T-helper 1 cell (primary cell): Measurements from ENCODE around the gene B3GALT6.
"Not testable (repeated sequence)": the region's sequence is repeated elsewhere in the genome, so short reads cannot be mapped to it uniquely, and the experiment has no call there.

Experiments used
- DNase-seq, 5 donors: peaks; one replicate each; pipeline ENCODE4 v3.0.0-alpha.2; 2012 to 2020

Gene B3GALT6

GRCh38 chr1:1245817-1246576 is 14.0 kb downstream of the B3GALT6 start:
- DNase-seq = no peak

DNA sequence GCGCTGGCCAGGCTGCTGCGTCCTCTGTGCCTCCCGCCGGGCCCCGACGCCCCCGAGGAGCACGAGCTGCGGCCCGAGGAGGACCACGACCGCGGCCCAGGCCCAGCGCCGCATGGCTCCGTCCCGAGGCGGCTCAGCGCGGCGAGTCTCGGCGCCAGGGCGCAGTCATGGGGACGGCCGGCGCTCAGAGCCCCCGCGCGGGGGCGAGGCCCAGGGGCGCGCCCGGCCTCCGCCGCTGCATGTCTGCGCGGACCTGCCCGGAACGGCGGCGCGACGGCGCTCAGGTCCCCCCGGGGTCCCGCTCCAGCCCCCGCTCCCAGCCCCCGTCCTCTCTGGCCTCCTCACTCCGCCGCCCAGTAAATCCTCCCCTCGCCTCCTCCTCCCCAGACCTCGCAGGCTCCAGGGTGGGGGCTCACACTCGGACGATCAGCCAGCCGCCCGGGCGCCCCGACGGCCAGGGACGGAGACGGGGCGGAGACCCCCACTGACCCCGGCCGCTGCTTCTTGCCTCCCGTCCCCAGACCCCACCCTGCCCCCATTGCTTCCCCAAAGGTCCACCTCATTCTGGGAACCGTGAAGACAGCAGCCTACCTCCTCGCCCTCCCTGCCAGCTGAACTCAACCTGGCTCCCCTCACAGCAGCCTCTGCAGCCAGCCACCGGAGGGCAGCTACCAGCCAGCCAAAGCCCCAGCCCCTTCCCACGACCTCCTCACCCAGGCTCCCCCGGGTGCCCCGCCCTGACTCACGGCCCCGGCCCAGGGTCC is 14.7 kb downstream of the B3GALT6 start, which contains the start of gene C1QTNF12:
TSS of gene C1QTNF12 (minus strand) at position 146 of the 764 bp plus-strand sequence. CDS start at position 114, 32 bp downstream.
- DNase-seq = no peak

- no peak for DNase-seq
These were observed 15.4 kb downstream of the B3GALT6 start for GRCh38 chr1:1247341-1247913.

GRCh38 chr1:1248009-1248913 is 16.2 kb downstream of the B3GALT6 start:
- DNase-seq = not testable (repeated sequence)

DNA sequence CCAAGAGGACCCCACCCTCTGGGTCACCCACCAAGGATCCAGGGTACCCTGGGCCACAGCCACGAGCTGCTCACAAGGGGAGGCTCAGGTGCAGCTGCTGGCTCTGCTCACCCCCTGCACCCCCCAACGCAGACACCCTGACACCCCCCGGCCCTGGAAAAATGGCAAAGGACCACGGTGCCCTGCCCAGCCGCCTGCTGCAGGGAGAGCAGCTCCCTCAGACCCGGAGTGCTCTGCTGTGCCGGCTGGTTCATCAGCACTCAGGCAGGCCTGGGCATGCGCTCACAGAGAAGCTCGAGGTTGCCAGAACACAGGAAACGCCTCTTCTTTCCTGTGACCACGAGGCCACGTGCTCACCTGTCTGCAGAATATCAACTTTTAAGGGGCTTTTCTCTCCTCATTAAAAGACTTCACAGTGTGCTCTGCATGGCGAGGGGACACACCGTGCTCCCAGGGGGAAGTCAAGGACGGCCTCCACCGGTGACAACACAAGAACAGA is 18.8 kb downstream of the B3GALT6 start:
- peak in 4 of 5 donors; percentile 53 to 69 (median 61) for DNase-seq

GRCh38 chr1:1253314-1253713 is 21.3 kb downstream of the B3GALT6 start:
- DNase-seq = no peak

DNA sequence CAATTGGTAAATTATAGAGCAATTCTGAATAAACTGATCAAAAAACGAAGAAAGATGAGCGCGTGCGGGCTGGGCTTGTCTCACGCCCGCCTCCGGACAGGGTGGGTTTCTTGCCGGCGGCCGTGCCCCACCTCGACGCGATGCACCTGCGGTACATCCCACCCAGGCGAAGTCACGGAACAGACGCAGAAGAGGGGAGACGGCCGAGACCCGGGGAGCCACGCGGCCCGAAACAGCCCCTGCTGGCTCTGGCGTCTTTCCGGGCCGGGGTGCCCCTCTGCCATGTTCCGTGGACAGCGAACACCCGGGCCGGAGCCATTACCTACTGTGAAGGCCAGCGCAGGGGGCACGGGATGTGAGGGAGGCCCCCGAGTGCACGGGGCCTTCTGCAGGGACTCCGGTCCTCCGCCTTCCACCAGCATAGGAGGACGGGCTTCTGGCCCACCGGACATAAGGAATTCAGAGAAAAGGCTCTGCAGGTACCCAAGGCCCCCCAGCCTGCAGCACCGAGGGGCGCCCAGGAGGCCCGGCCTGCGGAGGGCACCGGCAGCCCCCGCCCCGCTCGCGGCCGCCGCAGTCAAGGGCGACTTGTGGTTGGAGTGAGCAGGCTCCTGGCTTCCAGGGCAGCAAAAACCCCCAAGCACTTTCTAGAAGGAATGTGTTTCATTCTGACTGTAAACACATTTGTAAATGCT is 22.1 kb downstream of the B3GALT6 start:
- no peak for DNase-seq

DNA sequence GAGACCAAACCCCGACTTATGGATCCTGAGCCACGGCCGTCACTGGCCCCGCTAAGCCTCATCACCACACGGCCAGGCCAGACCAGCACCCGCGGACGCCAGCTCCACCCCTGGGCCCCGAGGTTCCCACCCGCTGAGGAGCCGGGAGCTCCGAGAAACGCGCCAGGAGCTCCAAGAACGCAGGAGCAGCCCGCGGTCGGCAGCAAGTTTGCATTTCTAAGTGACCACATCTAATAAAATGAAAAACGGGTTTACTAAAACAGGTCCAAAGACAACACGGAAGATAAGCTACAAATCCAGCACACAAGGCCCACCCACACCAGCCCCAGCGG is 22.6 kb downstream of the B3GALT6 start:
- no peak for DNase-seq

- no peak for DNase-seq
These were observed 23.0 kb downstream of the B3GALT6 start for GRCh38 chr1:1255078-1255477.

- DNase-seq = no peak
These were observed 23.6 kb downstream of the B3GALT6 start for GRCh38 chr1:1255611-1256010.

DNA sequence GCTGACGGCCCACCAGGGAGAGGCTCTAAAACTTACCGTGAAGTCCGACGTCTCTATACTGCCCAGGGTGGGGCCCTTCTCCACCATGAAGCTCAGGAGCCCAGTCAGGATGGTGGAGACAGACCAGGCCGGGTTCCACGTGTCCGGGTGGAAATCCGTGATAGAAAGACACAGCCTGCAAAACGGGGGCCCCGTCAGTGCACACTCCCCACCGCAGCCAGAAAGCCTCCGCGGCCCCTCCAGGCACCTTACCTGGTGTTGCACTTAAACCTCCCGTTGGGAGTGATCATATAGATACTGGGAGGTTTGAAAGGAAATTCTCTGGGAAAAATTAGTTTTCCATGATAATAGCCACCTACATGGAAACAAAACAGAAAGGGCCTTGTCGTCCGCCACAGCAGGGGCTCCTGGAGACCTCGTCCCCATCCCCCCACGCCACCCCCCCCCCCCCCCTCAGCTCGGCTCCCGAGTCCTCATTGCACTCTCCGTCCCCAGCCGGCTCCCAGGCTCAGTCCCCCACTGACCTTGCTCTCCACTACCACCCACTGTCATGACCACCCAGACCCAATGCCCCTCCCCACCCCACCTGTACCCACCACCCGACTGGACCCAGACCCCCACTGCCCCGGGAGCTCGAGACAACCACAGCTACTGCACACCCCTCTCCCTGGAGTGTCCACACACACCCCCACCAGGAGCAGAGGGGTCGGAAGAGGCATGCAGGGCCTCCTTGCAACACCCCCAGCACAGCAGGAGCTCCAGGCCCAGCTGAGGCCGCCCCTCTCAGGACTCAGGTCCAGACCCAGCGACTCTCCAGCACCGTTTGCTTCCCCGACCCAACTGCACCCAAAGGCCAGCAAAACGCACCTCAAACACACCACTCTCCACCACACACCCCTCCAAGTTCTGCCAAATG is 25.2 kb downstream of the B3GALT6 start:
- DNase-seq = no peak

DNA sequence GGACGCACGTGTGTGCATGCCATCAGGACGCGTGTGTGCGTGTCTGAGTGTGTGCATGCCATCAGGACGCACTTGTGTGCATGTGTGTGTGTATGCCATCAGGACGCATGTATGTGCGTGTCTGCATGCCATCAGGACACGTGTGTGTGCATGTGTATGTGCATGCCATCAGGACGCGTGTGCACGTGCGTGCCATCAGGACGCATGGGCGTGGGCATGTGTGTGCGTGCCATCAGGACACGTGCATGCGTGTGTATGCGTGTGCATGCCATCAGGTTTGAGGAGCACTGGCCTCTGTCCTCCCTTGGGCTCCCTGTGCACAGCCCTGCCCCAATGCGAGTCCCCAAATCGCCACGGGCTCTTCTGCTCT is 27.1 kb downstream of the B3GALT6 start:
- no peak for DNase-seq

DNA sequence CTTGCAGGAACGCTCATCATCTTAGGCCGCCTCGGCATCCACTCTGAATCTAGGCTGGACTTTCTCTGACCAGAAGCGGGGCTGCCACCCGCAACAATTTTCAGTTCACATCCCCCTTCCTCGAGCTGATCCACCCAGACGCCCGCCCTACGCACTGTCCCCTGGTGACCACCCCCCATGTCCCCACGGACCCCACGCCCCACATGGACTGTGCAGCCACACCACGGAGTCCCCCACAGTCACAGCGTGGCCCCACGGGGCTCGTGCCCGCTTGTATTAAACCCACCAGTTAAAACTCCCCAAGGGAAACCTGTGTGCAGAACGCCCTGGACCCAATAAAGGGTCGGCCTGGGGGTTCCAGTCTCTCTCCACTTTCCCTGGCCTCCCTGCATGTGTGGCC is 27.5 kb downstream of the B3GALT6 start:
- DNase-seq = no peak

DNA sequence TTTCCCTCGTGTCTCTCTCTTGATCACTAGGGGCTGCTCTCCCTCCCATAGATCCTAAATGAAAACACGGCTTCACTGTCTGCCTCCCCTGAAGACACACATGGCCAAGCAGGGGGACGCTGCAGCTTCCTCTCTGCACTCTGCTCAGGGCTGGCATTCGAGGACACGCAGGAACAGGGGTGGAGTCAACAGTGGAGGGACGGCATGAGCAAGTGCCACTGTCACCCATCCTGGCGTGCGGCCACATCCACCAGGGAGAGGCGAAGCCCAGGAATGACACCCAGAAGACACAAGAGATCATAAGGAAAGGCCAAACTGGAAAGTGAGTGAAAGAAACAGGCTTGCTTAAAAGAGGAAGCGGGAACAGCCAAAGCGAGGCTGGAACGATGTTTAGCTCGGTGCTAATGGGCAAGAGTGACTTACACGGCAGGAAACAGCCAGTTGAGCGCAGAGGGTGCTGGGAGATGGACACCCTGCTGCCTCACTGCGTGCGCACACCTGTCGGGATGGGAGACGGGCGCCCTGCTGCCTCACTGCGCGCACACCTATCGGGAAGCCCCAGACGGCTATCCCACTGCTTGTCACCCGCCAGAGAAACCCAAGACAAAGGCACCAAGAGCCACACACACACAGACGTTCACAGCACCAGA is 28.0 kb downstream of the B3GALT6 start:
- DNase-seq = no peak

- no peak for DNase-seq
These were observed 29.0 kb downstream of the B3GALT6 start for GRCh38 chr1:1260843-1261560.

DNA sequence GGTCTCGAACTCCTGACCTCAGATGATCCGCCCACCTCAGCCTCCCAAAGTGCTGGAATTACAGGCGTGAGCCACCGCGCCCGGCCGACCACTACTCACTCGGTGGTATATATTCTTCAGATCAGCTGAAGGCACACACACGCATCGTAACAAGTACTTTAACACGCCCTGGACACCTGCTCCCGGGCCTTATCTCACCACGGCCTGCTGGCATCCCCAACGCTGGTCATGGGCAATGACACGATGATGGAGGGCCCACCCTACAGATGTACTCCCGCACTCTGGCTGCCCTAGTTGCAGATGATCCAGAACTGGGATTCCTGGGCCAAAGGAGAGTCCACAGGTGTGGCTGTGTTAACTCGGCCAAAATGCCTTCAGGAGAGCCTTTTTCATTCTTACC is 30.0 kb downstream of the B3GALT6 start:
- DNase-seq = no peak

DNA sequence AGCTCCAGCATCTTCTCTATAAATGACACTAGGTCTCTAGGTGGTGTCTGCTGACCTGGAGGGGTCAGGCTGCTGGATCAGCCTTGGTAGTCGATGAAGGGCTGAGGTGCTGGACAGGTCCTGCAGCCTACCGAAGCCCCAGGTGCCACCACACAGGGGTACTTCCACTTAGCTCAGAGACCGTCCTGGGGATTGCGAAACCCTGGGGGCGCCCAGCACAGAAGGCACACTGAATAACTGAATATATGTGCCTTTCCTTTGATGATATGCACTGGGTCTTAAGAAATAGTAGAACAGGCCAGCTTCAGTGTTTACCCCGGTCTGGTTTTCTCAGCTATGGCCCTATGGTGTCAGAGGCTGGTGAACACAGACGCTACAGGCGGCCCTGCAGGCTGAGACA is 30.7 kb downstream of the B3GALT6 start:
- no peak for DNase-seq

DNA sequence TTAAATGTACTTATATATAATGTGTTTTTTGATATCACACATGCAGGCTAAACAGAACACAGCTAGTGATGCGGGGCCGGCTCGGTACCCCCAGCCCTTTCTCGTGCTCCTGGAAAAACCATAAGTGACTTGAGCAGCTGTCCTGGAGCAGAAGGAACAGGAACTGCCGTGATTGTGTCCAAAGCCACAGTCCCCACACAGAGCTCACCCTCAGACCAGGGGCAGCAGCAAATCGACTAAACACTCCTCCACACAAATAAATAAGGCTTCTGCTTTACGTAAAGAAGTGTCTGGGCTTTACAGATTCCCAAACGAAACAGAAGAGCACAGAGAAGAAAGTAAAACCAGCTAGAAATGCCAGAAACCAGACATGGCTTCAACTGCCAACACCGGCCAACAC is 32.0 kb downstream of the B3GALT6 start:
- no peak for DNase-seq

- no peak for DNase-seq
These were observed 32.8 kb downstream of the B3GALT6 start for GRCh38 chr1:1264868-1265272.
